CD4-positive, alpha-beta T cell (primary cell): ENCODE results near the gene SIMC1. TPM values are rescaled to one million over a fixed set of nuclear protein-coding genes. Genes with fewer than 3 reads are reported as not detected.

Experiments
- ATAC-seq: fragments of 200-7000 bp; cut with Tn5 transposase; one replicate; pipeline ENCODE4 v1.10.0; 2022; ENCODE audit warnings: mild to moderate bottlenecking; ENCODE audit not compliant: poor library complexity
- CTCF ChIA-PET: fragments of 350-600 bp; sonication (Branson Sonifier 250); formaldehyde crosslinking; loops from one replicate; lab custom pipeline; 2021; ENCODE audit warnings: antibody characterized with exemption, inconsistent platforms; lab: Charles Lee
- POLR2A ChIA-PET: fragments of 350-600 bp; sonication (Branson Sonifier 250); formaldehyde crosslinking; loops from one replicate; lab custom pipeline; 2021; ENCODE audit warnings: antibody characterized with exemption, inconsistent platforms; lab: Charles Lee
- DNase-seq, 14 experiments: peaks; one replicate each; pipeline ENCODE4 v3.0.0-alpha.2; 2013 to 2020; ENCODE audit warnings: mixed read lengths in 2 of 14
- H3K27ac ChIP-seq, 2 donors: one replicate each; pipeline versions ENCODE4 v1.5.1 to v1.7.0; 2013; ENCODE audit warnings: low read length in 2 of 2, low read depth in 1 of 2, mild to moderate bottlenecking in 1 of 2
- H3K27me3 ChIP-seq, 2 experiments: 1 replicate in 1 of 2; 2 replicates in 1 of 2; pipeline versions ENCODE4 v1.6.1 to v1.7.0; 2013; ENCODE audit warnings: low read length in 2 of 2, control low read depth in 1 of 2, mild to moderate bottlenecking in 1 of 2, moderate library complexity in 1 of 2; ENCODE audit not compliant: insufficient read depth in 2 of 2, control insufficient read depth in 1 of 2
- H3K36me3 ChIP-seq: one replicate; pipeline ENCODE4 v1.6.1; 2013; ENCODE audit warnings: low read length, control low read depth; ENCODE audit not compliant: insufficient read depth
- H3K4me1 ChIP-seq: one replicate; pipeline ENCODE4 v1.6.1; 2013; ENCODE audit warnings: low read length, control low read depth; ENCODE audit not compliant: insufficient read depth
- H3K4me3 ChIP-seq: one replicate; pipeline ENCODE4 v1.5.1; 2013; ENCODE audit warnings: mild to moderate bottlenecking, low read length, moderate library complexity
- H3K9me3 ChIP-seq, 2 experiments: 1 replicate in 1 of 2; 2 replicates in 1 of 2; pipeline versions ENCODE4 v1.6.1 to v1.7.0; 2013; ENCODE audit warnings: low read length in 2 of 2, mild to moderate bottlenecking in 2 of 2, control low read depth in 1 of 2, moderate library complexity in 1 of 2; ENCODE audit not compliant: control insufficient read depth in 1 of 2, insufficient read depth in 1 of 2
- H3K27ac Mint-ChIP-seq: one replicate; pipeline ENCODE4 v1.8.0; 2020; ENCODE audit warnings: mixed read lengths
- H3K27me3 Mint-ChIP-seq: one replicate; pipeline ENCODE4 v1.8.0; 2021; ENCODE audit warnings: mixed read lengths
- H3K36me3 Mint-ChIP-seq: one replicate; pipeline ENCODE4 v1.8.0; 2021; ENCODE audit warnings: low read depth, mixed read lengths
- H3K4me1 Mint-ChIP-seq: one replicate; pipeline ENCODE4 v1.8.0; 2021; ENCODE audit warnings: low read depth, mixed read lengths
- H3K4me3 Mint-ChIP-seq: one replicate; pipeline ENCODE4 v1.8.0; 2020; ENCODE audit warnings: mild to moderate bottlenecking, mixed read lengths
- H3K9me3 Mint-ChIP-seq: one replicate; pipeline ENCODE4 v1.8.0; 2020; ENCODE audit warnings: mixed read lengths
- intact Hi-C, 2 experiments: fragments of 100-400 bp; cut with DNase I in 1 of 2; cut with micrococcal nuclease in 1 of 2; formaldehyde crosslinking; loops; one replicate each; pipeline versions ENCODE4 v1.15.1 to v1.9.0; 2023 to 2025; cut with DNase I, micrococcal nuclease
- total RNA-seq, 174 experiments: library from RNA in 2 of 174; stranded (reverse) in 2 of 174; gene quantifications; one replicate each; pipeline ENCODE4 v1.2.3 and lab custom pipeline; 2021 to 2026
- TF ChIP-seq, protein P1 (sequence below): fragments of 200-600 bp; IDR thresholded peaks from one replicate; pipeline ENCODE4 v1.8.0; 2022; ENCODE audit warnings: antibody characterized with exemption, mild to moderate bottlenecking

The SIMC1 gene
- total RNA-seq, 2 experiments from 2014 or later: 15.4 to 17.4 TPM

DNA sequence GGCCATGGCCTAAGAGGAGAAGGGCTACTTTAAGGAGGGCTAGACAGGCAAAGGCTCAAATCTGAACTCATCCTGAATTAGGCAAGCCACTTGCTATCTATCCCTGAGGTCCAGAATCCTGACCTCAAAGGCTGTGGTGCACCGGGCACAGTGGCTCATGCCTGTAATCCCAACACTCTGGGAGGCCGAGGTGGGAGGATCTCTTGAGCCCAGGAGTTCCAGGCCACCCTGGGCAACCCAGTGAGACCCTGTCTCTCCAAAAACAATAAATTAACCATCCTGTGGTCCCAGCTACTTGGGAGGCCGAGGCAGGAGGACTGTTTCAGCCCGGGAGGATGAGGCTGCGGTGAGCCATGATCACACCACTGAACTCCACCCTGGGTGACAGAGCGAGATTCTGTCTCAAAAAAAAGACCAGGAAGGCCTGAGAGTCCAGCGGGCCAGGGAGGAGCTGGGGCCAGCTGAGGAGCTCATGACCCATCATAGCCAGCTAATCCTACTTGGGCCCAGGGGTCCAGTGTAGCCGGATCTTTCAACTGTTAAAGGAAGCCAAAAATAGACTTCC lies 146.2 kb downstream of the SIMC1 start:
- ChIA-PET CTCF (no interaction called here), POLR2A (no interaction called here)
- Mint-ChIP-seq H3K27me3 (no peaks in the 10 kb centered on the region), H3K36me3 (peaks cover 82% of the 10 kb centered on the region), H3K4me3 (no peak overlapping the region), H3K9me3 (no peaks in the 10 kb centered on the region), H3K4me1 (peaks cover 34% of the 10 kb centered on the region), H3K27ac (no peak overlapping the region)
- DNase-seq: no peak
- Histone ChIP-seq H3K36me3 (peaks cover 61% of the 10 kb centered on the region), H3K4me1 (peaks cover 23% of the 10 kb centered on the region), H3K27me3 (no peaks in the 10 kb centered on the region), H3K4me3 (no peak overlapping the region), H3K27ac (no peak overlapping the region), H3K9me3 (no peaks in the 10 kb centered on the region)
- intact Hi-C loops: loop anchor here (10.0 kb wide), 2 partner anchors 150 to 970 kb away; partner anchors contain the start of genes LMAN2 (in 1 of the 2), RGS14 (in 1 of the 2) and RNF44 (in 1 of the 2)
- TF ChIP-seq, protein P1, sequence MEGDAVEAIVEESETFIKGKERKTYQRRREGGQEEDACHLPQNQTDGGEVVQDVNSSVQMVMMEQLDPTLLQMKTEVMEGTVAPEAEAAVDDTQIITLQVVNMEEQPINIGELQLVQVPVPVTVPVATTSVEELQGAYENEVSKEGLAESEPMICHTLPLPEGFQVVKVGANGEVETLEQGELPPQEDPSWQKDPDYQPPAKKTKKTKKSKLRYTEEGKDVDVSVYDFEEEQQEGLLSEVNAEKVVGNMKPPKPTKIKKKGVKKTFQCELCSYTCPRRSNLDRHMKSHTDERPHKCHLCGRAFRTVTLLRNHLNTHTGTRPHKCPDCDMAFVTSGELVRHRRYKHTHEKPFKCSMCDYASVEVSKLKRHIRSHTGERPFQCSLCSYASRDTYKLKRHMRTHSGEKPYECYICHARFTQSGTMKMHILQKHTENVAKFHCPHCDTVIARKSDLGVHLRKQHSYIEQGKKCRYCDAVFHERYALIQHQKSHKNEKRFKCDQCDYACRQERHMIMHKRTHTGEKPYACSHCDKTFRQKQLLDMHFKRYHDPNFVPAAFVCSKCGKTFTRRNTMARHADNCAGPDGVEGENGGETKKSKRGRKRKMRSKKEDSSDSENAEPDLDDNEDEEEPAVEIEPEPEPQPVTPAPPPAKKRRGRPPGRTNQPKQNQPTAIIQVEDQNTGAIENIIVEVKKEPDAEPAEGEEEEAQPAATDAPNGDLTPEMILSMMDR: no peak
- no peak for ATAC-seq

DNA sequence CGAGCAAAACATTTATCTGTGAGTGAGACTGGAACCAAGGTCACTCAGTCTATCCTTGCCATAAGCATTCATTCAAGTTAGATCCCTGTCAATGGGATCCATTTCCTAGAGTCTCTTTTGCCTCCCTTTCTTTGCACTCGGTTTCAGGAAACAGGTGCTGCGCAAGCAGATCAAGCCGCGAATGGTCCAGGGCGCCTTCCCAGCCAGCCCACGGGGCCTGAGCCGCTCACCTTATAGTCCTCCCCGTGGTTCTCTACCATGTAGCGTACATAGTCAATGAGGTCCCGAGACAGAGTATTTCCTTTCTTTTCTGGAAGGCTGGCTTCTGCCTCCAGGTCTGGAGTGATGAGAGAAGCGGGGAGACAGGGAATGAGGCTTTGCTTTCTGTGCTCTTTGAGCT lies 146.8 kb downstream of the SIMC1 start:
- ChIA-PET POLR2A (no interaction called here), CTCF (no interaction called here)
- H3K9me3 Mint-ChIP-seq: no peaks in the 10 kb centered on the region
- Histone ChIP-seq H3K27me3 (no peaks in the 10 kb centered on the region), H3K4me3 (no peak overlapping the region), H3K9me3 (no peaks in the 10 kb centered on the region), H3K27ac (no peak overlapping the region), H3K4me1 (peaks cover 29% of the 10 kb centered on the region), H3K36me3 (peaks cover 61% of the 10 kb centered on the region)
- TF ChIP-seq, protein P1: no peak
- intact Hi-C loops: loop anchor here (5.0 to 10.0 kb wide), 4 partner anchors 150 to 1172 kb away; partner anchors contain the start of genes FGFR4 (in 1 of the 2), LMAN2 (in 1 of the 2), RGS14 (in 1 of the 2) and RNF44 (in 1 of the 2)
- DNase-seq (no peak), ATAC-seq (no peak)
- H3K4me1 Mint-ChIP-seq: peaks cover 38% of the 10 kb centered on the region
- H3K27ac Mint-ChIP-seq: no peak overlapping the region
- peaks cover 79% of the 10 kb centered on the region for H3K36me3 Mint-ChIP-seq
- H3K4me3 Mint-ChIP-seq: no peak overlapping the region
- H3K27me3 Mint-ChIP-seq: no peaks in the 10 kb centered on the region

DNA sequence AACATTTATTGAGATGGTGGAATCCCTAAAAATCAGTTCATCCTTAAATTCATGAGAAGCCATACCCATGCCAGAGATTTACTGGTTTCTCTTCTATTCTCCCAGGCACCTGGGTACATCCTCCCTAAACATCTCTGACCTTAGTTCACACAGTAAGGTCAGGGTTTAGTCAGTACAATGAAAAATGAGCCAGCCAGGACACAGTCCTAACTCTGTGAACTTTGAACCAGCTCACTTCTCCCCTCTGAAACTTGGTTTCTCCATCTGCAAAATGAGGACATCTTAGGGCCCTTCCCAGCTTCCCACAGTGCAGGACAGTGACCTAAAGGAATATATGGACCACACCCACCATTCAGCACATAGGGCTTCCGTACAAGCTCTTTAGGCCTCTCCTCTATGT lies 148.3 kb downstream of the SIMC1 start:
- peaks cover 38% of the 10 kb centered on the region for H3K4me1 Mint-ChIP-seq
- H3K27me3 ChIP-seq: no peaks in the 10 kb centered on the region
- H3K9me3 Mint-ChIP-seq: no peaks in the 10 kb centered on the region
- no peak for ATAC-seq
- peaks cover 33% of the 10 kb centered on the region for H3K4me1 ChIP-seq
- peak overlapping the region; percentile 60 for H3K4me3 Mint-ChIP-seq
- H3K4me3 ChIP-seq: no peak overlapping the region
- peaks cover 52% of the 10 kb centered on the region for H3K36me3 ChIP-seq
- no peak overlapping the region for H3K27ac Mint-ChIP-seq
- no peak overlapping the region for H3K27ac ChIP-seq
- ChIA-PET CTCF (interaction anchor here (0.7 kb wide), 1 partner anchor 24 kb away, joined by 3 read pairs; no protein-coding TSS in a partner anchor), POLR2A (interaction anchor here (1.1 to 1.3 kb wide), 2 partner anchors 30 to 61 kb away, joined by 3 read pairs; partner anchors contain the start of genes CLTB and FAF2)
- H3K27me3 Mint-ChIP-seq: no peaks in the 10 kb centered on the region
- no peak for DNase-seq
- intact Hi-C loops: loop anchor here (5.0 to 10.0 kb wide), 4 partner anchors 148 to 1171 kb away; partner anchors contain the start of genes FGFR4 (in 1 of the 2), LMAN2 (in 1 of the 2), RGS14 (in 1 of the 2) and RNF44 (in 1 of the 2)
- TF ChIP-seq, protein P1: no peak
- H3K9me3 ChIP-seq: no peaks in the 10 kb centered on the region
- H3K36me3 Mint-ChIP-seq: peaks cover 72% of the 10 kb centered on the region
